ENCODE results near the gene DNAJA1.
A peak's percentile ranks its signal among the peaks of the same experiment; 100 is the strongest.
"Not testable (repeated sequence)": the region's sequence is repeated elsewhere in the genome, so short reads cannot be mapped to it uniquely, and the experiment has no call there.

DNAJA1 gene
- 183 to 554 reads per million in 2 donors for total RNA-seq

DNA sequence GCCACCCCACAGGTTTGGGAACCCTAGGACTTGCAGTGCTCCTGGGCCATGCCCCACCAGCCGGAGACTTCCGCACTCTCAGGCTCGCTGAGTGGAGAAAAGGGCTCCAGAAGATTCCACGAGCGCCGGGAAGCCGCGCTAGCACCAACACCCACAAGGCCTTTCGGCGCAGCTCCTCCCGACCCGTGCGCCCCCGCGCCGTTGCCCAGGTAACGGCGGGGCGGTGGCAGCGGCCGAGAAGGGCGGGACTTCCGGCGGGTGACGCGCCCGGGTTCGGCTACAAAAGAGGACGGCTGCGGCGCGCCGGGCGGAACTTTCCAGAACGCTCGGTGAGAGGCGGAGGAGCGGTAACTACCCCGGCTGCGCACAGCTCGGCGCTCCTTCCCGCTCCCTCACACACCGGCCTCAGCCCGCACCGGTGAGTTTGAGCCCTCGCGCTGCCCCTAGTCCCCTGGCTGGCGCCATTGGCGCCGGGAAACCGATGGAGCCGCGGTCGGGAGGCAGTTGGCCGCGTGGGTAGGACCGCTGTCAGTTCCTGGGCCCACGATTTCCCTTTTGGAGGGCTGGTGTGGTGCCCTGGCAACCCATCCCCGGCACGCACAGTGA is at the start of gene DNAJA1:
TSS of gene DNAJA1 (plus strand) at position 308 of the 606 bp plus-strand sequence. CDS start 1,212 bp downstream, outside the sequence.
- peak; percentile 93 for DNase-seq

DNA sequence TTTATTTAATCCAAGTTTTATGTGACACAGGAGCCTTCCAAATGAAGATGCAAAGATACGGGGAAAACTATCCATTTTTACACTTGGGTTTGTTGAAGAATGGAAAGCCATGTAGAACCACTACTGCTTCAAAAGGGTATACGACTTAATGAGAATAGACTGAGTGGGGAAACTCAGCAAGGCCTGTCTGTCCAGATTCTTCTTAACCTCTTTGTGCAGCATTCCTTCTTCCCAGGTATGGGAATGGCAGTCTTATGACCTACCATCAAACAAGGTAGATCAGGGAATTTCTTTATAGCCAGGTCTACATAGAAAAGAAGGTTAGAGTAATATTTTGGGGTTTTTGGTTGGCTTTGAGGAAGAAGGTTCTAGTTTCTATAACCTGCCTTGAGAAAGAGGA is 47.0 kb upstream of the DNAJA1 start:
- no peak for DNase-seq

DNA sequence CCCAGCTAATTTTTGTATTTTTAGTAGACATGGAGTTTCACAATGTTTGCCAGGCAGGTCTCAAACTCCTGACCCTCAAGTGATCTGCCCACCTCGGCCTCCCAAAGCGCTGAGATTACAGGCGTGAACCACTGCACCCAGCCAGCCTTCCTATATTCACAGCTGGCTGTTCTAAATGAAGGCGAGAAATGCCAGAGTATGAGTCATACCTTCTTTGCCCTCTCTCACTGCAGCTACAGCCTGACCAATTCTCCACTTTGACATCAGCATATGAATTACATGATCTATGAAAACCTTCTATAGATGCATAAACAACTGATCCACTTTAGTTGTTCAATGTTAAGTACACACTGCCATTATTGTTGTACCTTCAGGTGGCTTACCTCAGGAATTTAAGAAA is 38.1 kb upstream of the DNAJA1 start:
- DNase-seq: no peak

DNA sequence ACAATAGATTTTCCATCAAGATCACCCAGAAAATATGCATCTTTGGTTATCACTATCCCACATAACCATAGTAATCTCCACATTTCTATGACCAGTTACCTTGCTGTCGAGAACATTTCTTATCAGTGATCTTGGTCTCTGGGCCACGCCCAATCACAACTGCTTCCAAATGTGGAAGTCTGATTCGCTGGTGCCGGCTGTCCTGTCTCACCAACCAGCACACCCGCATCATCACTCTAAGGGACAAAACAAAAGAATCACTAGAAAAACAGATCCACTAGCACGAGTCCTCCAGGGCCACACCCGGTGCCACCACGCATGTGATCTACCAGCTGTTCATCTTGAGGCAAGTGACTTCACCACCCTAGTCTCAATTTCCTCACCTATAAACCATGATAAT is 35.4 kb upstream of the DNAJA1 start:
- no peak for DNase-seq

GRCh38 chr9:32991897-32992594 is 33.0 kb upstream of the DNAJA1 start:
- DNase-seq: no peak

GRCh38 chr9:32992595-32993238 is 32.4 kb upstream of the DNAJA1 start:
- DNase-seq: no peak

- DNase-seq: not testable (repeated sequence)
Measured at GRCh38 chr9:33000682-33001055, 24.4 kb upstream of the DNAJA1 start.

DNA sequence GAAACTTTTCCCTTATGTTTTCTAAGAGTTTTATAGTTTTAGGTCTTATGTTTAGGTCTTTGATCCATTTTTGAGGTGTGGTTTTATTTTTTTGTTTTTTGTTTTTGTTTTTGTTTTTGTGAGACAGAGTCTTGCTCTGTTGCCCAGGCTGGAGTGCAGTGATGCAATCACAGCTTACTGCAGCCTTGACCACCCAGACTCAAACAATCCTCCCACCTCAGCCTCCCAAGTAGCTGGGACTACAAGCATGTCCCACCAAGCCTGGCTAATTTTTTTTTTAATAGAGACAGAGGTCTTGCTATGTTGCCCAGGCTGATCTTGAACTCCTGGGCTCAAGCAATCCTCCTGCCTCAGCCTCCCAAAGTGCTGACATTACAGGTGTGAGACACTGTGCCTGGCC is 19.7 kb upstream of the DNAJA1 start:
- not testable (repeated sequence) for DNase-seq

GRCh38 chr9:33007755-33008154 is 17.3 kb upstream of the DNAJA1 start:
- DNase-seq: no peak

DNA sequence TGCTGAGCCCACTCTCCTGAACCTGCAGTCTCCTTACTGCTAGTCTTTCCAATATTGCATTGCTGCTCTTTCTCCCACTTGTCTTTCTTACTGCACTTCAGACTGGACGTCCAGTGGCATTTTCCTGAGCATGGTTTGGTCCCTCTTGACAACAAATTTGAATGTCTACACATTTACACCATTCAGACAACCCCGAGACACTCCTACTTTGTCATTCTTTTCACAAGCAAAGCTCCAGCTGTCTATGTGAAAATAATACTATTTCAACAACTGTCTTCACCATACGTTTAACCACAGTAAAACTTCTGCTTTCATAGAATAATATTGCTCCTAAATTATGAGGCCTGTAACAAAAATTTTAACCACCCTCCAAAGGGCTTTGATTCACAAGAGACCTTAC is 13.2 kb upstream of the DNAJA1 start:
- DNase-seq: no peak

GRCh38 chr9:33012328-33013069 is 12.6 kb upstream of the DNAJA1 start:
- no peak for DNase-seq

DNA sequence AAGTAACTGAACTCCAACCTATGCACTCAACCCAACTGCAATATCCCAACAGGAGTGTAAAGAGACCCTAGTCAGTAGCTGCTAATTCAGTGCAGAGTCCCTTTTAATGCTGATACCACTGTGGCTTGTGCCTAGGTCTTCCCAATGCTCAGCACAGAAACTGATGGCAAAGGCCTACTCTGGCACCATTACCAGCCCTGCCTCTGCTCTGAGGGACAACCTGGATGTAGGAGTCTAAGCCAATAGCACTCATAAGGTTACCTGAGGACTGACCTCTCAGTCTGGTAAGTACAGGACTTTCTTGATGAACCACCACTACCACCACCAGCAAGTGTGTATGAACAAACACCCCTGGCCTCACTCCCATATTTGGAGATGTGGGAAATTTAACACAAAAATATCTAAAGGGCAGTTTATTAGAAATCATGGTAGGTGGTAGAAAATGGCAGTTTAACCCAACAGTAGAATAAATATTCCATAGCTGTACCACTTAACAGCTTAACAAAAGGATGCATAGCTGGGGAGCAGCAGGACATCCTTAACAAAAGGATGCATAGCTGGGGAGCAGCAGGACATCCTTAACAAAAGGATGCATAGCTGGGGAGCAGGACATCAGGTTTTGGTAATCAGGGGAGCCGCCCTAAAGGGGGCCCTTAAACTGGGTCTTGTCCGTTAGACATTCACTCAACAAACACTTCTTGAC is 11.0 kb upstream of the DNAJA1 start:
- DNase-seq: no peak

DNA sequence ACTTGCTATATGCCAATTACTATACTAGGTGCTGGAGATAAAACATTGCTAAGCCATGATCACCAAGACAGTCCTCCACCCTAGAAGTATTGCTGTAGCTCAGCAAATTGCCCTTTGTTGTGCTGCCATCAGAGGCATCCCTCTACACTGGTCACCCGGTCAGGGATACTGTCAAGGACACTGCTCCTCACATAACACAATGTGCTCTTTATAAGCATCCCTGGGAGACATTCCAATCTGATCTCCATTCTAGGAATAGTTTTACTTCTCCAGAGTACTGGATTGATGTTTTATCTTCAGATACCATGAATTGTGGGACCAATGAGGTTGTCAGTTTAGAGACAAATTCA is 10.4 kb upstream of the DNAJA1 start:
- no peak for DNase-seq

DNA sequence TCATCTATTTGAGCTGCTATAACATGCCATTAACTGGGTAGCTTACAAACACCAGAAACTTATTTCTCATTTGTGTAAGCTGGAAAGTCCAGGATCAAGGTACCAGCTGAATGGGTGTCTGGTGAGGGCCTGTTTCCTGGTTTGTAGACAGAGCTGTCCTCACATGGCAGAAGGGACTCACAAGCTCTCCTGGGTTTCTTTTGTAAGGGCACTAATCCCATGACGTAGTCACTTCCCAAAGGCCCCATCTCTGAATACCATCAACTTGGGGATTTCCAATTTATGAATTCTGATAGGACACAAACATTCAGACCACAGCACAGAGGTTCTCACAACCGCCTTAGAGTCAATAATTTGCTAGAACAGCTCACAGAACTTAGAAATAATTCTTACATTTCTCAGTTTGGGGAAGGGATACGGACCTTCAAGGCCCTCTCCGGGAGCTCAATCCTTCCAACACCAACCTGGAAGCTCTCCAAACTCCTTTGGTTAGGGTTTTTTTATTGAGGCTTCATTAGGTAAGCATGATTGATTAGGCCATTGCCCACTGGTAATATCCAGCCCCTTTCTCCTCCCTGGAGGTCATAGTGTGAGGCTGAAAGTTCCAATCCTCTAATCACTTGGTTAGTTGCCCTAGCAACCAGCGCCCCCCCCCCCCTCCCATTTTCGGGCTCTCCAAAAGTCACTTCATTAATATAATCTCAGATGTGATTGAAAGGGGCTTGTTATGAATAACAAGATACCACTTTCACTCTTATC is 7.6 kb upstream of the DNAJA1 start:
- no peak for DNase-seq

- no peak for DNase-seq
Measured at GRCh38 chr9:33019797-33020196, 5.3 kb upstream of the DNAJA1 start.

- DNase-seq: no peak
Measured at GRCh38 chr9:33022303-33022702, 2.8 kb upstream of the DNAJA1 start.

GRCh38 chr9:33022755-33023154 is 2.3 kb upstream of the DNAJA1 start:
- no peak for DNase-seq

DNA sequence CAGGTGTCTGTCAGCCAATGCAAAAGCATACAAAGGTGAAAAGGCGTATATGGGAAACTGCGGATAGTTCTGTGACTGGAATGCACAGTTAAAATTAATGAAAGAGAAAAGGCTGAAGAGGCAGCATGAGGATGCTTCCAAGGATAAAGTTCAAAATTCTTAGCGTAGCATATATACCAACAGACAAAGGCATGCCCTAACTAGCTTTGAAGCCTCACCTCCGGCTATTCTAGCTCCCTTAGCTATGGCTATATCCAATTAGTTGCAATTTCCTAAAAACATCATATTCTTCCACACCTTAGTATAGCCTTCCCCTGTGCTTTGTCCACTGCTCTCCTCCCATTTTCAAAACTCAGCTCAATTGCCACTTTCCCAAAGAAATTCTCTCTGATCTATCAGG is 1.4 kb upstream of the DNAJA1 start:
- no peak for DNase-seq

DNA sequence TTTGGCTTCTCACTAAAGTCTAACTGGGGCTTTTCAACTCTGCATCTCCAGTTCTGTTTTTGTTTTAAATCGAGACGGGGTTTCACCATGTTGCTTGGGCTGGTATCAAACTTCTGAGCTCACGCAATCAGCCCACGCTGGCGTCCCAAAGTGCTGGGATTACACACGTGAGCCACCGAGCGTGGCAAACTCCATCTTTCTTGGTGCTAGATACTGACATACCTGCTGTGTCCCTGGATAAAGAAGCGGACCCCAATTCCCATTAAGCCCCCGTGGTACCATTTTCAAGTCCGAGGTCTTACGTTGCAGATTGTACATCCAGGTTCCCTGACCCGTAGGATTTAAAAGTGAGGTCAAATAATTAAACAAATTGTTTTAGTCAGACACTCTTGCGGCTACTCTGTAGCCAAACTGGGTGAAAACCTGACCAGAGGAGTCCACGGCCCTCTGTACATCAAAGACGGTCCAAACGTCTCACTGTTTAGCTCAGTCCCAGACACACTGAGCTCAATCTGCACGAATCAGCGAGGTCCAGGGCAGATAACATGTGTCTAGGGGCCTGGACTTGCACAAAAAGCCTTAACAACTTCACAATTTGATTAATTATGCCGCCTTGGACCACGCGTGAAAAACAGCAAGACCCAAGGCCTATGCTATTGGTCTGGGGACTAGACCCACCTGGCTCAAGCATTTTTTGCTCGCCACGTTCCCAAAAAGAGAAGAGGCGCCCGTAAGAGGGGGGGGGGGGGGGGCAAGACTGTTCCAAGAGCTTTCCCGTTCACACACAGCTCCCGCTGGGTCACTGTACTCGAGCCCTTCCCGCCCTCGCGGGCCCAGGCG is 727 bp upstream of the DNAJA1 start:
- DNase-seq: no peak

DNA sequence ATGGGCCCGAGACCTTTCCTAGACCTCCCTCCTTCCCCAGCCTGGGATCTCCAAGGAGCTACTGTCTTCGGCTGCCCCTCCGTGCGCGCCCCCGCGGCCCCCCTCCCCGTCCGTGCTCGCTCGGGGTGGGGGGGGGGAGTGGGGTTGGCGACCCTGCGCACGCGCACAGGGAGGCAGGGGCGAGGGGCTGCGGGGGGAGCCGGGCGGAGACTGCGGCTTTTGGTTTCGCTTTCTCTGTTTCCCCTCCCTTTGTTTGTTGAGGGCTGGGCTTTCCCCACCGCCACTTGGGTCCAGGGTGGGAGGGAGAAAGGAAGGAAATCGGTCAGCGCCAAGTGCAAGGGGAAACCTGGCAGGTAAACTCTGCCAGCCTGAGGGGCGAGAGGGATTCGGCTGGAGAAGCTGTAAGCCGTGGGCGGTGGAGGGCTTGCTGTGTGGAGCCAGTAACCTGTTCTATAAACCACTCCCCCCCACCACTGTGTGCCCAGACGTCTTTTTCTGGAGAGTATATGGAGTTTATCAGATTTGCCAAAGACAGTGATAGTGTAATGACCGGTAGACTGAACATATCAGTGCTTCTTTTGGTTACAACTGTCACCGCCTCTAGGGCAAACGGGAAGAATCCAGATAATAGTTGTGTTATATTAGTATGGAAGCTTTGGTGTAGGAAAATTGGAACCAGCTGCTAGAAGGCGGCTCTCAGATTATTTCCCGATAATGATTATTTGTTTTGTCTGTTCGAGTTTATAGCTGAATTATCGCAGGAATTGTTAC is 684 bp downstream of the DNAJA1 start:
- DNase-seq: peak; percentile 69
